Fibroblast of lung (primary cell): ENCODE measurements around the gene KPNA6.

ENCODE experiments used
- EZH2 ChIP-seq: IDR thresholded peaks from 2 replicates; pipeline ENCODE4 v1.5.1; 2012; ENCODE audit warnings: low read length, control low read depth, mild to moderate bottlenecking; ENCODE audit errors: missing control alignments
- TF ChIP-seq, protein P1 (sequence below), 2 donors: IDR thresholded peaks in 1 of 2; conservative IDR thresholded peaks in 1 of 2; 1 replicate in 1 of 2; 2 replicates in 1 of 2; pipeline ENCODE4 v1.5.1; 2011 to 2012; ENCODE audit warnings: low read length in 2 of 2, control low read depth in 1 of 2, inconsistent platforms in 1 of 2, low read depth in 1 of 2, mild to moderate bottlenecking in 1 of 2

DNA sequence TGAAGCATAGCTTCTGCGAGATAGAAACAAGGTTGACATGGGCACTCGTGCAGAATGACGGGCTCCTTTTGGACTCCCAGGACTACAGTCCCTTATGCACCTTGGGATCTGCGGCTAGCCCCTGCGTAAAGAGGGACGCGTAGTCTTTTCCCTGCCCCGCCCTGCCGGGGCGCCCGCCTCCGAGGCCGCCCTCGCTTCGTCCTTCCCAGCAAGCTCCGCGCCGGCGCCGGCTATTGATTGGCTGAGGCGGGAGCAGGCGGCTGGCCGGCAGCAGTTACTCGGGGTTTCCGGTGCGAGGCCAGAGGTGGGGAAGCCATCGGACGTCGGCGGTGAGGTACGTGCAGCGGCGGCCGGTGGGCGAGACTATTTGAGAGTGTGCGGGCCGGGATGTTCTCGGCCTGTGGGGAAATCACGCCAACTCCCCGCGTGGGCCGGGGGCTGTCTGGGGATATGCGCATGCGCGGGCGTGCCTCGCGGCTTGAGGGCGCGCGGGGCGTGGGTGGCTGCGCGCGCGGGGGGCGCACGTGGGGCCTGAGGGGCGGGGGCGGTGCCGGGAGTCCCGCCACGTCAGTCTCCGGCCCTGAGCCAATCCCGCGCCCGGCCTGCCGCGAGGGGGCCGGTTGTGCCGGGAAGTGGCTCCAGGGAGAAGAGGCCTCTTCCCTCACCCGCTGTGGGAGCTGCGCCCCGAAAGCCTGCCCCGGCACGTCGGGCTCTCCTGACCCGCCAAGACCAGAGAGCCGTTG lies 71.8 kb downstream of the KPNA6 start, which contains the start of gene TXLNA:
- TF ChIP-seq, protein P1, sequence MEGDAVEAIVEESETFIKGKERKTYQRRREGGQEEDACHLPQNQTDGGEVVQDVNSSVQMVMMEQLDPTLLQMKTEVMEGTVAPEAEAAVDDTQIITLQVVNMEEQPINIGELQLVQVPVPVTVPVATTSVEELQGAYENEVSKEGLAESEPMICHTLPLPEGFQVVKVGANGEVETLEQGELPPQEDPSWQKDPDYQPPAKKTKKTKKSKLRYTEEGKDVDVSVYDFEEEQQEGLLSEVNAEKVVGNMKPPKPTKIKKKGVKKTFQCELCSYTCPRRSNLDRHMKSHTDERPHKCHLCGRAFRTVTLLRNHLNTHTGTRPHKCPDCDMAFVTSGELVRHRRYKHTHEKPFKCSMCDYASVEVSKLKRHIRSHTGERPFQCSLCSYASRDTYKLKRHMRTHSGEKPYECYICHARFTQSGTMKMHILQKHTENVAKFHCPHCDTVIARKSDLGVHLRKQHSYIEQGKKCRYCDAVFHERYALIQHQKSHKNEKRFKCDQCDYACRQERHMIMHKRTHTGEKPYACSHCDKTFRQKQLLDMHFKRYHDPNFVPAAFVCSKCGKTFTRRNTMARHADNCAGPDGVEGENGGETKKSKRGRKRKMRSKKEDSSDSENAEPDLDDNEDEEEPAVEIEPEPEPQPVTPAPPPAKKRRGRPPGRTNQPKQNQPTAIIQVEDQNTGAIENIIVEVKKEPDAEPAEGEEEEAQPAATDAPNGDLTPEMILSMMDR (conservative IDR thresholded peaks at IDR 0.05 in 1 of 2, IDR thresholded peaks at IDR 0.05 in 1 of 2; ENCODE audit: low read depth in 1 of 2, low read length in 2 of 2), result no peak
- TF ChIP-seq EZH2, result no peak
